Measurements from ENCODE around the gene ADORA3. TPM values are rescaled to one million over a fixed set of nuclear protein-coding genes. Genes with fewer than 3 reads are reported as not detected.

Gene ADORA3
- total and polyA plus RNA-seq, 2 of the 8 experiments (the other 6 are each of a cell fraction or from before 2014, with no cell fraction given) = 0.03 TPM; not detected in 1

- no peak for TF ChIP-seq BCL11A (IDR thresholded peaks at IDR 0.05; ENCODE audit: low read depth in 2 of 2, low read length in 2 of 2)
- TF ChIP-seq SIRT6 (IDR thresholded peaks at IDR 0.05; ENCODE audit: low read length) = no peak
- TF ChIP-seq TBP (IDR thresholded peaks at IDR 0.05; ENCODE audit: low read depth, low read length) = no peak
- TF ChIP-seq ATF3 (IDR thresholded peaks at IDR 0.05; ENCODE audit: insufficient read depth, low read depth, low read length) = no peak
- TF ChIP-seq YY1 (IDR thresholded peaks at IDR 0.05; ENCODE audit: low read depth, low read length) = no peak
- Histone ChIP-seq H3K23me2 (ENCODE audit: low read depth, low read length) (no peaks in the 10 kb centered on the region), H3K27me3 (replicated peaks in 1 of 4; ENCODE audit: control insufficient read depth in 3 of 4, extremely low read depth in 1 of 4, insufficient read depth in 3 of 4, low read length in 3 of 4) (no peaks in the 10 kb centered on the region), H3K4ac (replicated peaks; ENCODE audit: insufficient read length, low read depth, low read length) (no peak overlapping the region), H2BK20ac (ENCODE audit: low read length) (no peak overlapping the region), H4K91ac (replicated peaks; ENCODE audit: insufficient read length, low read length) (no peak overlapping the region), H3K4me3 (ENCODE audit: extremely low read depth in 1 of 4, insufficient read depth in 2 of 4, low read depth in 3 of 4, low read length in 4 of 4) (no peak overlapping the region), H2AK5ac (ENCODE audit: low read depth, low read length) (no peak overlapping the region), H3K14ac (ENCODE audit: insufficient read length) (no peak overlapping the region), H4K5ac (ENCODE audit: insufficient read length, low read depth, low read length) (no peak overlapping the region), H2AFZ (ENCODE audit: low read length) (no peak overlapping the region), H3K79me1 (ENCODE audit: low read depth, low read length) (no peaks in the 10 kb centered on the region), H2BK120ac (replicated peaks; ENCODE audit: low read depth, low read length) (no peak overlapping the region), H3K23ac (ENCODE audit: insufficient read length) (no peak overlapping the region), H4K8ac (ENCODE audit: extremely low read depth, insufficient read depth, low read length) (no peak overlapping the region), H3K18ac (ENCODE audit: extremely low read depth, low read length) (no peak overlapping the region), H3K79me2 (ENCODE audit: control insufficient read depth in 1 of 2, insufficient read depth in 2 of 2, low read length in 2 of 2) (no peaks in the 10 kb centered on the region), H3K56ac (replicated peaks; ENCODE audit: insufficient read length, low read depth, low read length) (no peak overlapping the region), H3K9ac (replicated peaks in 1 of 4; ENCODE audit: extremely low read depth in 1 of 4, low read depth in 3 of 4, low read length in 3 of 4) (no peak overlapping the region), H3K4me2 (ENCODE audit: insufficient read depth in 1 of 2, low read depth in 2 of 2, low read length in 2 of 2) (no peak overlapping the region), H3K9me3 (ENCODE audit: insufficient read depth in 2 of 2, low read depth in 1 of 2, low read length in 1 of 2) (no peaks in the 10 kb centered on the region), H2BK15ac (ENCODE audit: low read length) (no peak overlapping the region), H3K4me1 (replicated peaks in 1 of 4; ENCODE audit: control insufficient read depth in 3 of 4, insufficient read depth in 4 of 4, low read length in 3 of 4) (no peaks in the 10 kb centered on the region), H3K27ac (ENCODE audit: low read depth, low read length) (no peak overlapping the region), H2BK5ac (ENCODE audit: low read depth, low read length) (no peak overlapping the region), H4K20me1 (replicated peaks in 1 of 2; ENCODE audit: control insufficient read depth in 1 of 2, insufficient read depth in 2 of 2, low read length in 2 of 2) (no peaks in the 10 kb centered on the region), H3K36me3 (ENCODE audit: control insufficient read depth in 2 of 4, insufficient read depth in 4 of 4, low read length in 3 of 4) (no peaks in the 10 kb centered on the region), H2BK12ac (ENCODE audit: low read depth, low read length) (no peak overlapping the region)
- no peak for DNase-seq (ENCODE audit: low read depth in 1 of 2, low spot score in 2 of 2)
- ChIA-PET POLR2A (ENCODE audit: partially characterized antibody) (interaction anchor here (1.2 kb wide), 1 partner anchor 14 kb away, joined by 3 read pairs; no protein-coding TSS in a partner anchor), CTCF (ENCODE audit: partially characterized antibody) (interaction anchor here (1.2 to 1.9 kb wide), 6 partner anchors 9 to 270 kb away, joined by 3 to 6 read pairs (median 3); no protein-coding TSS in a partner anchor)
- FAIRE-seq = no peak
- WGBS, 2 experiments (ENCODE audit: extremely low coverage in 1 of 2, insufficient coverage in 1 of 2, insufficient read length in 1 of 2, insufficient replicate concordance in 2 of 2, low coverage in 1 of 2, low lambda C conversion rate in 2 of 2, missing lambda C conversion rate in 1 of 2) = 96% methylated on average over 2 of the region's 2 CpGs; no CpG with 5 or more reads in 1 of the 2 experiments
These were observed 26.6 kb downstream of the ADORA3 start for GRCh38 chr1:111476761-111477309.

Data from H1 (cell line).